ENCODE results near the gene PPP1R36. TPM values are rescaled to one million over a fixed set of nuclear protein-coding genes. Genes with fewer than 3 reads are reported as not detected.

Gene PPP1R36
- total RNA-seq, 1 donor from 2014 or later = 0.40 TPM

Other genes with a start within 250 kb of the PPP1R36 start
- 30.6 and 35.3 TPM in 2 replicates for gene MTHFD1, start 161.6 kb upstream of the PPP1R36 start, total RNA-seq
- gene AKAP5, start 84.5 kb upstream of the PPP1R36 start, total RNA-seq = 0.20 and 0.22 TPM in 2 replicates
- gene ZBTB25, start 46.1 kb upstream of the PPP1R36 start, total RNA-seq = 2.6 and 3.0 TPM in 2 replicates
- gene ZBTB1, start 45.2 kb upstream of the PPP1R36 start, total RNA-seq = 25.7 and 38.5 TPM in 2 replicates
- gene HSPA2, start 9.2 kb upstream of the PPP1R36 start, total RNA-seq = 1.7 and 3.0 TPM in 2 replicates
- gene PLEKHG3, start 154.5 kb downstream of the PPP1R36 start, total RNA-seq = 5.9 and 15.7 TPM in 2 replicates